HG03097 (cell line): ENCODE measurements around the gene CSTF3.
A peak's percentile ranks its signal among the peaks of the same experiment; 100 is the strongest.

ENCODE experiments used
- ATAC-seq: cut with Tn5 transposase; IDR thresholded peaks from one replicate; pipeline ENCODE4 v1.9.1; 2021; ENCODE audit not compliant: unreplicated experiment, low FRiP score

The CSTF3 gene

GRCh38 chr11:33045551-33046255 is 115.6 kb downstream of the CSTF3 start:
- no peak for ATAC-seq

DNA sequence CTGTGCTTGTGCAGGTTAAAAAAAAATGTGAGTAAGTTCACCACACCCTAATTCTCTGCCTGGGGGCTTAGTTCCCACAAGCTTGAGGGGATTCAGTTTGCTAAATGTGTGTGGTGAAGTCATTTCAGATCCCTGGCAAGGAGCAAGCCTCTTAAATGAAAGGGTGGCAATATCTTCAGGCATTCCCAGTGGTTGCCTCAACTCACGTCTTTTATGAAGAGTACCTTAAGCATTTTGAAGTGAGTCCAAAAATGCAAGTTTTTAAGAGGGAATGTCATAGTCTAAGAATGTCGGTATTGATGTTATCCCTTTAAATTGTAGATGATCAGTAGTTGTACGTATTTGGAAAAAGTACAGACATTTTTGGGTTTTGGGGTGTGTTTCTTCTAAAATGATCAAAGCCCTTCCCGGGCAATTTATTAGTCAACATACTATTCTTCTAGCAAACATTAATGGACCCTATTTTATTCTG is 117.0 kb downstream of the CSTF3 start:
- no peak for ATAC-seq

GRCh38 chr11:33043221-33043830 is 118.0 kb downstream of the CSTF3 start:
- ATAC-seq, result no peak

DNA sequence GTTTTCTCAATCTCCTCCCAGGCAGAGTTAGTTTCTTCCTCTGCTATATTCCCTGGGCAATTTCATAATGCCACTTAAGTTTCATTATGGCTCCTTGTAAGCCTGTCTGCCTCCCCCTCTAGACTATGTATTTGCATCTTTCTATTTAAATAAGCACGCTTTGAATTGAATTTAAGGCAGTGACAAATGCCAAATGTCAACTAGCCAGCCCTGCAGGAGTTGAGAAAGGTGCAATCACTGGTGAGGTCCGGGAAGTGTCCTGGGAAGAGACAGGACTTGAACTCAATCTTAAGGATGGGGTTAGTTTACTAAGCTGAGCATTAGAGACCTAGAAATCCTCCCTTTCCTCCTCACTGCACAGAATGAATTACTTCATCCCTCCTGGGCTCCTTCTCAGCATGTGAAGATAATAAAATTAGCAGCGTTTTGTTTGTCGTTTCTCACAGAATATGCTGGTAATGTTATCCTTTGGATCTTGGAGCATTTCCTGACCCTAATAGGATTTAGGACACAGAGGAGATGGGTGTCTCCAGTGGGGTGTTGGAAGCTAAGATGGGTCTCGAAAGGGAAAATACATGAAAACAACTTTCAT is 120.3 kb downstream of the CSTF3 start:
- ATAC-seq, result no peak

GRCh38 chr11:33040033-33040861 is 121.0 kb downstream of the CSTF3 start:
- no peak for ATAC-seq

DNA sequence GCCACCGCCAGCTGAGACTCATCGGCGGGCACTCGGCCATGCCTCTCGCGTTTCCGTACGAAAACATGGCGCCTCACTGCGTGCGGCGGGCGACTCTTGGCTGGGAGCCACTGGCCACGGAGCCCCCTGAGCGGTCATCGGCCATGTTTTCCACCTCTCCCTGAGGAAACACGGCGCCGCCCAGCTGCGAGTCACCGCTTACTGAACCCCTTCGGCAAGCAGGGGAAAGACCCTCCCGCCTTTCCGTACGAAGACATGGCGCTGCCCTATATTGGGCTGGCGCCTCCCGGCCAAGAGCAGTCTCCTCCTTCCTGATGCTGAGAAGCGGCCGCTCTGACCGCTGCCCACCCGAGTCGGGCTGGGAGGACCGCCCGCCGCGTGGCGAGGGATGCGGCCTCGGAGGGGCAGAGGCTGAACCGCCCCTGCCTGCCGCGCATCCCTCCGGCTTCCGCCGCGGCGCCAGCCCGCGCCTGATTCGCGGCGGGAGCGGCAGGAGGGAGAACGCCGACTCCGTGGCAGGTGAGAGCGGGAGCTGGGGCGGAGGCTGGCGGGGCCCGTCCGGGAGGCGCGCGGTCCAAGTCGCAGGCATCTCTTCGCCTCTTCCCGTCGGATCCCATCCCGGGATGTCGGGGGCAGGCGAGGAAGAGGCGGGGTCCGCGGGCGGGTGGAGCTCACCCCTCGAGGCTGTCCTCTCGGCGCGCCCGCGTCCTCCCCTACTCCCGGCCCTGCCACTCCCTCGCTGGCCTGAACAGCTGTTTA is 121.8 kb downstream of the CSTF3 start, which contains the start of gene TCP11L1:
Gene TCP11L1, plus strand, starts transcription at position 299 of the 759 bp plus-strand sequence. CDS start 4,202 bp downstream, outside the sequence.
- ATAC-seq, result peak; percentile 82

GRCh38 chr11:33035011-33035410 is 126.3 kb downstream of the CSTF3 start:
- no peak for ATAC-seq
